ENCODE measurements around the gene MYL5.

- TF ChIP-seq POLR2A (IDR thresholded peaks at IDR 0.05), result no peak
- TF ChIP-seq, protein P1, sequence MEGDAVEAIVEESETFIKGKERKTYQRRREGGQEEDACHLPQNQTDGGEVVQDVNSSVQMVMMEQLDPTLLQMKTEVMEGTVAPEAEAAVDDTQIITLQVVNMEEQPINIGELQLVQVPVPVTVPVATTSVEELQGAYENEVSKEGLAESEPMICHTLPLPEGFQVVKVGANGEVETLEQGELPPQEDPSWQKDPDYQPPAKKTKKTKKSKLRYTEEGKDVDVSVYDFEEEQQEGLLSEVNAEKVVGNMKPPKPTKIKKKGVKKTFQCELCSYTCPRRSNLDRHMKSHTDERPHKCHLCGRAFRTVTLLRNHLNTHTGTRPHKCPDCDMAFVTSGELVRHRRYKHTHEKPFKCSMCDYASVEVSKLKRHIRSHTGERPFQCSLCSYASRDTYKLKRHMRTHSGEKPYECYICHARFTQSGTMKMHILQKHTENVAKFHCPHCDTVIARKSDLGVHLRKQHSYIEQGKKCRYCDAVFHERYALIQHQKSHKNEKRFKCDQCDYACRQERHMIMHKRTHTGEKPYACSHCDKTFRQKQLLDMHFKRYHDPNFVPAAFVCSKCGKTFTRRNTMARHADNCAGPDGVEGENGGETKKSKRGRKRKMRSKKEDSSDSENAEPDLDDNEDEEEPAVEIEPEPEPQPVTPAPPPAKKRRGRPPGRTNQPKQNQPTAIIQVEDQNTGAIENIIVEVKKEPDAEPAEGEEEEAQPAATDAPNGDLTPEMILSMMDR (IDR thresholded peaks at IDR 0.05), result no peak
- TF ChIP-seq EP300 (IDR thresholded peaks at IDR 0.05), result no peak
These were observed 7.4 kb upstream of the MYL5 start for GRCh38 chr4:666822-667544.

All from tibial nerve (tissue), 4 donors.